DMS79 (cell line): ENCODE measurements around the gene KATNAL1.
"Not testable (repeated sequence)": the region's sequence is repeated elsewhere in the genome, so short reads cannot be mapped to it uniquely, and the experiment has no call there.

Experiments
- DNase-seq: peaks from one replicate; lab custom pipeline; 2025; lab: John Stamatoyannopoulos, UW

KATNAL1 gene

GRCh38 chr13:30211745-30212144 lies 95.6 kb downstream of the KATNAL1 start:
- DNase-seq, result no peak

- no peak for DNase-seq
These were observed 102.8 kb downstream of the KATNAL1 start for GRCh38 chr13:30204564-30204963.

- DNase-seq, result peak; percentile 7
These were observed 111.3 kb downstream of the KATNAL1 start for GRCh38 chr13:30196025-30196424.

GRCh38 chr13:30194906-30195305 lies 112.4 kb downstream of the KATNAL1 start:
- DNase-seq, result no peak

DNA sequence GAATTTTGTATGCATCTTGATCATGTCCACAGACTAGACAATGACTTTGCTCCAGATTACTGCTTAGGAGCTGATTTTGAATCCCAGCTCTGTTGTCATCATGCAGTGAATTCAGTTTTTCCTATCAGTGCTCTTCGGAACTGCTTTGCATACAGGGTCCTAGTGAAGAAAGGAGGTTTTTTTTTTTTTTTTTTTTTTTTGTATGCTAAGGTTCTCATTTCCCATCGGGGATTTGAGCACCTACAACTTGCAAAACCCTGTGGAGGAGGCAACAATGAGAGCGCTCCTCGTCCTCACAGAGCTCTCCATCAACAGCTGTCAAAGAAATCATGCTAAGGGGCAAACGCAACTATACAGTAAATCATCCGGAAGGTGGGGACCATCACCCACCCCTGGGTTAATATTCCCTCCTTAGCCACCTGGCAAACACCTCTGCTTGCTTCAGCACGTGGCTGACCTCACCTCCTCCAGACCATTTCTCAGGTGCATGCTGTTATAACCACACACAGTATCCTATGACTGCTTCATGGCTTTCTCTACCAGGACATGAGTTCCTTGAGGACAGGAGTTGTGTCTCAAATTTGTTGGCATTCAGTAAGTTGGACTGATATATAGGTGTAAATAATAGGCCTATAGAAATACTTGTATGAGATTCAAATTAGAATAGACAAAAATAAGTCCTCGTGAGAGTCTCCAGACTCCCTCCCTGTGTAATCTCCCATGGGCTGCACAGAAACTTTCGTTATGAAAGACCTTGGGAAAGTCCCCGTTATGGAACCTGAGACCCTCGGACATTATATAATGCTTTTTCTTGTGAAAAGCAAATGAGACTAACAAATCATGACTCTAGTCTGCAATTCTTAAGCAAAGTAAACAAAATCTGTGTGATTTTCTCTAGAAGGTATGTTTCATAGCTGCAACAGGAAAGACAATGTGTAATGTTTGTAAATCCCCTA lies 113.8 kb downstream of the KATNAL1 start:
- DNase-seq, result no peak

DNA sequence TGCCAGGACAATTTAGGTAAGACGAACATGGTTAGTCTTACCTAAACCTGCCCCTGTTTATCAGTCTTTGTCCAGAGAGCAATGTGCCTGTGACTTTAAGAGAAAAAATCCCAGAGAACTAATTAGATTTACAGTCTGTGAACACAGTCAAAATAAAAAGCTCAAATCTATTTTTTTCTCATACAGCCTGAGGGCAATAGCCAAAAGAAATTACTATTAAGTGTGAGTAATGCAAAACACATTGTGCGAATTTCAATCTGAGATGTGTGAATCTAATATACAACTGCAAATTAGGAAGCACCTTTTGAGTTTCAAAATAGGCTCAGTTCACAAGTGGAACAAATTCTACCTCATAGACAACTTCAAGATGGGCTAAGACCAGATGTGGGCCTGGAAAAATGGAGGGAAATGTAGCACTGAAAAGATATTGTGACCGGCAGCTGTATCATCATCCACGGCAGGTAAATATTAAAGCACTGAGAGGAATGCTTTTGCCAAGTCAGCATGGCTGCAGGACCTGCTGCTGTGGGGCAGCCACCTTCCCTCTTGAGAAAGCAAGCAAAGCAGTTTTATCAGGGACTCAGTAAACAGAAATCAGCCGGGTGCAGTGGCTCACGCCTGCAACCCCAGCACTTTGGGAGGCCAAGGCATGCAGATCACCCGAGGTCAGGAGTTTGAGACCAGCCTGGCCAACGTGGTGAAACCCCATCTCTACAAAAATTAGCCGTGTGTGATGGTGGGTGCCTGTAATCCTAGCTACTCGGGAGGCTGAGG lies 114.8 kb downstream of the KATNAL1 start:
- DNase-seq, result peak; percentile 42

DNA sequence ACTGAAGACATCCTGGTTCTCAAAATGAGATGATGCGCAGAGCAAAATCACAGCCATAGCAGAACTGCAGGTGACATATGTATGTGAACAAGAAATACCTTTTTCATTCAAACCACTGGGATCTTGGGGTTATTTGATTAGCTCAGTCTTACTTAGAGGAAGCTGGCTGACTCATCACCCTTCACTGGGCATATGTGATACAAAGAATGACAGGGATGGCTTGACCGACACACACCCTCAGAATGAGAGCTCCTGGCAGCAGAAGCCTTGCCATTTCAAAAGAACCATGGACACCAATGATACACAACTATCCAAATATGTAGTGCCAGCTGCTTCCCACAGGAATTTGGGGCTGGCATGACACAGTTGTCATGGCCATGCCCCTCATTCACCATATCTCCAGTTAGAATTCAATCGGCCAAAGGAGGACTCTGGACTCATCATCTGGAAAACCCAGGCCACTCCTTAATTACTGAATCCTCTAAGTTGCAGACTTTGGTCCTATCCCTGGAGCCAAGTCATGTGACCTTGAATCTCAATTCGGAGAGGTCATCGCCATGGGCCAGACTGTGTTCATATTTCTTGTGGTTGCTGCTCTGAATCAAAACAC lies 115.8 kb downstream of the KATNAL1 start:
- DNase-seq, result no peak

- peak; percentile 80 for DNase-seq
These were observed 120.5 kb downstream of the KATNAL1 start for GRCh38 chr13:30186634-30187415.

DNA sequence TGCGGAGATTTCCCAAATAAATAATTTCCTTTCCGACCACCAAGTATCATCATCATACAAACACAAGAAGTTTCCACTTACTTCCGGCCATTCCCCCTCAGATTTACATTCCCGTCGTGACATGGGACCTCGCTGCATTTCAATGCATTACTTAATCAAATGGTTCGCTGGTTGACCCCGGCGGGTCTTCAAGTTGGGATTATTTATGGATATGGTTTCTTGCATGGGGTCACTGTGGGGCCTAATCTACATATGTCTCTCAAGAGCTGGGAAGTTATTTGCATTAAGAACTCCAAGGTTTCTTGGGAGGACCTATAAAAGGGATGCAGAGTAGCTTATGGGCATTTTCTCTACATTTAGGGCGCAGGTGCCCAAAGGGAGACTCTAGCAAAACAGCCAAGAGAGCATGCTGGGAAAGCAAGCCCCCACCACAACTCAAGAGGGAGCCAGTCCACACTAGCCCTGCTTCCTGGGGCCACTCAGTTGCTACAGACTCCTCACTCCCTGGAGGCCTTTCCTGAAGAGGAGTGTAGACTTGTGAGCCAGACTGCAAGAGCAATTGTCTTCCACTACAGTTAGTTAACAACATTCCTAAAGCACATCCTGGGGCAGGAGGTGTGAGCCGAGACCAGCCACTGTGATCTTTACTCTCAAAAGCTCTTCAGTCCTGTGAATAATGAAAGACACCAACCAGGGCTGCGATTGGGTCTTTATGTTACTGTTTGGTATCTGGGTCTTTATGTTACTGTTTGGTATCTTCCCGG lies 125.3 kb downstream of the KATNAL1 start:
- DNase-seq, result no peak

- DNase-seq, result peak; percentile 58
These were observed 127.6 kb downstream of the KATNAL1 start for GRCh38 chr13:30179597-30180276.

DNA sequence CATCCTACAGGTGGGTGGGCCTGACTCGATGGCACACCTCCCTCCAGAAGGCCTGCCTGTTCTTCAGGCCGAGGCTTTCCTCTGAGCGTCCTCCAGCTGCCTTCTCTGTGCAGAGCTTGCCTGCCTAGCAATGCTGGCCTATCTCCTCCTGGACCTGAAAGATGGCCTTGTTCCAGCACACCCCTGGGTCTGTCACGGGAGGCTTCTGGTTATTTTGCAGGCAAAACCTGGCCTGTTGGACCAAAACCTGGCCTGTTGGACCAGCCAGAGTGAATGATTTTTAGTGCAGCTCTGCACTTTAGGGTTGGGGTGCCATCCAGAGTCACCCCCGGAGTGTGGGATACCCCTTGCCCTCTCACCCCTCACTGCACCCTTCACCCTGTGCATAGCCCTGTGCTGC lies 128.4 kb downstream of the KATNAL1 start:
- no peak for DNase-seq

- no peak for DNase-seq
These were observed 132.2 kb downstream of the KATNAL1 start for GRCh38 chr13:30175166-30175565.

- DNase-seq, result not testable (repeated sequence)
These were observed 133.1 kb downstream of the KATNAL1 start for GRCh38 chr13:30174250-30174649.

DNA sequence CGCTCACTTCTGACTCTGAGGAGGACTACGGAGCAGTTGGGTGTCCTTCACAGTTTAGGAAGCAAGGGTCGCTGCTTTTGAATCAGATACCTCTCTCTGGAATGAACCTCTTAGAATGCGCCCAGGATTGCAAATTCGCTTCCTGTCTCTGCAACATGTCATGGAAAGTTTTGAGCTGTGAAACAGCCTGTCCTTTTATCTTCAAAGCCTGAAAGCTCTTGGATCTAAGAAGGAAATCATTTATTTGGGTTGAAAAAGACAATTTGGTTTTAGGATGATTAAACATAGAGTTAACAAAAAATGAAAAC lies 134.1 kb downstream of the KATNAL1 start:
- DNase-seq, result no peak

- DNase-seq, result no peak
These were observed 134.6 kb downstream of the KATNAL1 start for GRCh38 chr13:30172593-30173302.

DNA sequence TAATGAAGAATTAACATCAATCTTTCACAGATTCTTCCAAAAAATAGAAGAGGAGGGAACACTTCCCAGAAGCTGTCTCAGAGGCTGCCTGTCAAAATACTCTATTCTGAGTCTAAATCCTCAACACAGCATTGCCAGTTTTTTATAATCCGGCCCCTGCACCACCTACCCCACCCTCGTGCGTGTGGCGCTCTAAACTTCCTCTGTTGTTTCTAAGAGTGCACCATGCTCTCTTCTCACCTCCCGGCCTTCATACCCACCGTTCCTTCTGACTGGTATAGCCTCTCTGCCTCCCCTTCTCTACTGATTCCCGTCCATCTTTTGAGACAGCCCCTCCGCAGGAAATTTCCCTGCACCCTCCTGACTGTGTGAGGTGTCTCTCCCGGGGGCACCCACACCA lies 136.8 kb downstream of the KATNAL1 start:
- no peak for DNase-seq

- DNase-seq, result no peak
These were observed 137.9 kb downstream of the KATNAL1 start for GRCh38 chr13:30169442-30169841.

DNA sequence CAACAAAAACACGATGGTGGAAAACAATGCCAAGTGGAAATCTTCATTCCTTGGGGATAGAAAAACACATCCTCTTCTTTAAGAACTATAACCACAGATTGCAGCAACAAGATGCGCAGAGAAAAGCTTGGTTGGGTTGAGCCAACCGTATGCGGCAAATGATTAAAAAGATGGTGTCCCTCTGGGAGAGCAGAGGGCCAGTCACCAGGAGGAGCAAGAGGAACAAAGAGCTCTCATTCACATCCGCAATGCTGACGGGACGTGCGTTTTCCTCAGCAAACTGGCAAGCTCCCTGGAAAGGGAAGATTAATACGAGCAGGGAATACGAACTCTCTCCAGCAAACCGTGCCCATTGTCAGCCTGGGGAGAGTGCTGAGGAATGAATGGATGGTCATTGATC lies 141.6 kb downstream of the KATNAL1 start:
- DNase-seq, result no peak

- no peak for DNase-seq
These were observed 142.3 kb downstream of the KATNAL1 start for GRCh38 chr13:30165071-30165470.

- no peak for DNase-seq
These were observed 143.2 kb downstream of the KATNAL1 start for GRCh38 chr13:30164146-30164545.
